PC-3 (cell line): ENCODE measurements around the gene MRM3.

ENCODE experiments used
- EZH2 ChIP-seq: fragments of 300-600 bp; sonication (generic); IDR thresholded peaks from one replicate; pipeline ENCODE4 v1.6.1; 2017; ENCODE audit warnings: antibody characterized with exemption, mild to moderate bottlenecking, low read length; ENCODE audit not compliant: unreplicated experiment
- EZH2phosphoT487 ChIP-seq: fragments of 300-600 bp; sonication (generic); IDR thresholded peaks from 2 replicates; pipeline ENCODE4 v1.6.1; 2018; ENCODE audit warnings: mild to moderate bottlenecking, antibody characterized with exemption, low read length, borderline replicate concordance
- TF ChIP-seq, protein P1 (sequence below): fragments of 300-600 bp; sonication (generic); conservative IDR thresholded peaks from 2 replicates; pipeline ENCODE4 v1.5.1; 2017; ENCODE audit warnings: antibody characterized with exemption, low read depth, mild to moderate bottlenecking, low read length

DNA sequence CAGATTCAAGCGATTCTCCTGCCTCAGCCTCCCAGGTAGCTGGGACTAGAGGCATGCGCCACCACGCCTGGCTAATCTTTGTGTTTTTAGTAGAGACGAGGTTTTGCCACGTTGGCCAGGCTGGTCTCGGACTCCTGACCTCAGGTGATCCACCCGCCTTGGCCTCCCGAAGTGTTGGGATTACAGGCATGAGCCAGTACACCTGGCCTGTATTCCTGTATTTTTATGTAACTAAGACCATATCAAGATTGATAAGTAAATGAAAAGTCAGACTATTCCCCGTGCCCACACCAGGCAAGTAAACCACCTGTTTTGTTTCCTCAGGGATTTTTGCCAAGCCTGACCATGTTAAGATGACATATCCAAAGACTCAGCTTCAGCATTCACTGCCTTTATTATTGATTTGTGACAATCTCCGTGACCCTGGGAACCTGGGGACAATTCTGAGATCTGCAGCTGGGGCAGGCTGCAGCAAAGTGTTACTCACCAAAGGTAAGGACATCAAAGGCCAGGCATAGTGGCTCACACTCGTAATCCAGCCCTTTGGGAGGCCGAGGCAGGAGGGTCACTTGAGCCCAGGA lies 5.6 kb downstream of the MRM3 start:
- TF ChIP-seq, protein P1, sequence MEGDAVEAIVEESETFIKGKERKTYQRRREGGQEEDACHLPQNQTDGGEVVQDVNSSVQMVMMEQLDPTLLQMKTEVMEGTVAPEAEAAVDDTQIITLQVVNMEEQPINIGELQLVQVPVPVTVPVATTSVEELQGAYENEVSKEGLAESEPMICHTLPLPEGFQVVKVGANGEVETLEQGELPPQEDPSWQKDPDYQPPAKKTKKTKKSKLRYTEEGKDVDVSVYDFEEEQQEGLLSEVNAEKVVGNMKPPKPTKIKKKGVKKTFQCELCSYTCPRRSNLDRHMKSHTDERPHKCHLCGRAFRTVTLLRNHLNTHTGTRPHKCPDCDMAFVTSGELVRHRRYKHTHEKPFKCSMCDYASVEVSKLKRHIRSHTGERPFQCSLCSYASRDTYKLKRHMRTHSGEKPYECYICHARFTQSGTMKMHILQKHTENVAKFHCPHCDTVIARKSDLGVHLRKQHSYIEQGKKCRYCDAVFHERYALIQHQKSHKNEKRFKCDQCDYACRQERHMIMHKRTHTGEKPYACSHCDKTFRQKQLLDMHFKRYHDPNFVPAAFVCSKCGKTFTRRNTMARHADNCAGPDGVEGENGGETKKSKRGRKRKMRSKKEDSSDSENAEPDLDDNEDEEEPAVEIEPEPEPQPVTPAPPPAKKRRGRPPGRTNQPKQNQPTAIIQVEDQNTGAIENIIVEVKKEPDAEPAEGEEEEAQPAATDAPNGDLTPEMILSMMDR = no peak
- TF ChIP-seq EZH2 (no peak), EZH2phosphoT487 (no peak)
